CD4-positive, alpha-beta T cell (primary cell): ENCODE measurements around the gene ATIC. TPM values are rescaled to one million over a fixed set of nuclear protein-coding genes. Genes with fewer than 3 reads are reported as not detected.

Experiments
- ATAC-seq: fragments of 200-7000 bp; cut with Tn5 transposase; one replicate; pipeline ENCODE4 v1.10.0; 2022; ENCODE audit warnings: mild to moderate bottlenecking; ENCODE audit not compliant: poor library complexity
- CTCF ChIA-PET: fragments of 350-600 bp; sonication (Branson Sonifier 250); formaldehyde crosslinking; loops from one replicate; lab custom pipeline; 2021; ENCODE audit warnings: antibody characterized with exemption, inconsistent platforms; lab: Charles Lee
- POLR2A ChIA-PET: fragments of 350-600 bp; sonication (Branson Sonifier 250); formaldehyde crosslinking; loops from one replicate; lab custom pipeline; 2021; ENCODE audit warnings: antibody characterized with exemption, inconsistent platforms; lab: Charles Lee
- DNase-seq, 14 experiments: peaks; one replicate each; pipeline ENCODE4 v3.0.0-alpha.2; 2013 to 2020; ENCODE audit warnings: mixed read lengths in 2 of 14
- H3K27ac ChIP-seq, 2 donors: one replicate each; pipeline versions ENCODE4 v1.5.1 to v1.7.0; 2013; ENCODE audit warnings: low read length in 2 of 2, low read depth in 1 of 2, mild to moderate bottlenecking in 1 of 2
- H3K27me3 ChIP-seq, 2 experiments: 1 replicate in 1 of 2; 2 replicates in 1 of 2; pipeline versions ENCODE4 v1.6.1 to v1.7.0; 2013; ENCODE audit warnings: low read length in 2 of 2, control low read depth in 1 of 2, mild to moderate bottlenecking in 1 of 2, moderate library complexity in 1 of 2; ENCODE audit not compliant: insufficient read depth in 2 of 2, control insufficient read depth in 1 of 2
- H3K36me3 ChIP-seq: one replicate; pipeline ENCODE4 v1.6.1; 2013; ENCODE audit warnings: low read length, control low read depth; ENCODE audit not compliant: insufficient read depth
- H3K4me1 ChIP-seq: one replicate; pipeline ENCODE4 v1.6.1; 2013; ENCODE audit warnings: low read length, control low read depth; ENCODE audit not compliant: insufficient read depth
- H3K4me3 ChIP-seq: one replicate; pipeline ENCODE4 v1.5.1; 2013; ENCODE audit warnings: mild to moderate bottlenecking, low read length, moderate library complexity
- H3K9me3 ChIP-seq, 2 experiments: 1 replicate in 1 of 2; 2 replicates in 1 of 2; pipeline versions ENCODE4 v1.6.1 to v1.7.0; 2013; ENCODE audit warnings: low read length in 2 of 2, mild to moderate bottlenecking in 2 of 2, control low read depth in 1 of 2, moderate library complexity in 1 of 2; ENCODE audit not compliant: control insufficient read depth in 1 of 2, insufficient read depth in 1 of 2
- H3K27ac Mint-ChIP-seq: one replicate; pipeline ENCODE4 v1.8.0; 2020; ENCODE audit warnings: mixed read lengths
- H3K27me3 Mint-ChIP-seq: one replicate; pipeline ENCODE4 v1.8.0; 2021; ENCODE audit warnings: mixed read lengths
- H3K36me3 Mint-ChIP-seq: one replicate; pipeline ENCODE4 v1.8.0; 2021; ENCODE audit warnings: low read depth, mixed read lengths
- H3K4me1 Mint-ChIP-seq: one replicate; pipeline ENCODE4 v1.8.0; 2021; ENCODE audit warnings: low read depth, mixed read lengths
- H3K4me3 Mint-ChIP-seq: one replicate; pipeline ENCODE4 v1.8.0; 2020; ENCODE audit warnings: mild to moderate bottlenecking, mixed read lengths
- H3K9me3 Mint-ChIP-seq: one replicate; pipeline ENCODE4 v1.8.0; 2020; ENCODE audit warnings: mixed read lengths
- CTCF ChIP-seq: fragments of 200-600 bp; IDR thresholded peaks from one replicate; pipeline ENCODE4 v1.8.0; 2022; ENCODE audit warnings: antibody characterized with exemption, mild to moderate bottlenecking
- intact Hi-C, 2 experiments: fragments of 100-400 bp; cut with DNase I in 1 of 2; cut with micrococcal nuclease in 1 of 2; formaldehyde crosslinking; loops; one replicate each; pipeline versions ENCODE4 v1.15.1 to v1.9.0; 2023 to 2025; cut with DNase I, micrococcal nuclease
- total RNA-seq, 174 experiments: library from RNA in 2 of 174; stranded (reverse) in 2 of 174; gene quantifications; one replicate each; pipeline ENCODE4 v1.2.3 and lab custom pipeline; 2021 to 2026

Gene ATIC
- total RNA-seq, 2 experiments from 2014 or later: 40.5 to 43.3 TPM

GRCh38 chr2:215324811-215325210 is 13.0 kb downstream of the ATIC start:
- Histone ChIP-seq H3K9me3 (no peaks in the 10 kb centered on the region), H3K4me1 (no peaks in the 10 kb centered on the region), H3K4me3 (no peak overlapping the region), H3K27ac (no peak overlapping the region), H3K27me3 (no peaks in the 10 kb centered on the region), H3K36me3 (peaks cover 67% of the 10 kb centered on the region)
- Mint-ChIP-seq H3K4me1 (peaks cover 39% of the 10 kb centered on the region), H3K27ac (no peak overlapping the region), H3K4me3 (no peak overlapping the region), H3K9me3 (no peaks in the 10 kb centered on the region), H3K36me3 (peaks cover 91% of the 10 kb centered on the region), H3K27me3 (no peaks in the 10 kb centered on the region)
- CTCF ChIA-PET: no interaction called here
- intact Hi-C loops: no loop called here
- POLR2A ChIA-PET: interaction anchor here (1.1 kb wide), 1 partner anchor 12 kb away, joined by 9 read pairs; the partner anchor contains the start of gene ATIC
- TF ChIP-seq CTCF: no peak
- ATAC-seq (no peak), DNase-seq (no peak)

DNA sequence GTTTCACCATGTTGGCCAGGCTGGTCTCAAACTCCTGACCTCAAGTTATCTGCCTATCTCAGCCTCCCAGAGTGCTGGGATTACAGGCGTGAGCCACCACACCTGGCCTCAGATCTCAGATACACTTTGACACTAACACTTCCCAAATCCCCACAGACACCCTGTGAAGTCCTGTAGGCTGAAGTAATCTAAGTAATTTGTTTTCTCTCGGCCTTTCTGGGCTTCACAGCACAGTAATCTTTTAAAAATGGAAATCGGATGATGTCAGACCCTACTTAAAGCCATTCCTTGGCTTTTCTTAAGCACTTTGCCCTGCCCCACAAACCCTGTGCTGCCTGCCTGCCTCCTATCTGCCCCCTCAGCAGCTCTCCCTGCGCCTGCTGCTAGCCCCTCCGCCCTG is 16.2 kb downstream of the ATIC start:
- H3K36me3 ChIP-seq: peaks cover 78% of the 10 kb centered on the region
- H3K27me3 Mint-ChIP-seq: no peaks in the 10 kb centered on the region
- intact Hi-C loops: no loop called here
- ChIA-PET CTCF (no interaction called here), POLR2A (no interaction called here)
- H3K27ac ChIP-seq: no peak overlapping the region
- H3K4me3 ChIP-seq: no peak overlapping the region
- no peaks in the 10 kb centered on the region for H3K4me1 ChIP-seq
- no peak overlapping the region for H3K27ac Mint-ChIP-seq
- H3K9me3 Mint-ChIP-seq: no peaks in the 10 kb centered on the region
- H3K36me3 Mint-ChIP-seq: peaks cover 95% of the 10 kb centered on the region
- no peaks in the 10 kb centered on the region for H3K27me3 ChIP-seq
- no peak for TF ChIP-seq CTCF
- ATAC-seq (no peak), DNase-seq (no peak)
- no peaks in the 10 kb centered on the region for H3K9me3 ChIP-seq
- H3K4me3 Mint-ChIP-seq: no peak overlapping the region
- peaks cover 29% of the 10 kb centered on the region for H3K4me1 Mint-ChIP-seq

- Mint-ChIP-seq H3K27ac (peak overlapping the region; percentile 14), H3K4me1 (peaks cover 9% of the 10 kb centered on the region), H3K27me3 (no peaks in the 10 kb centered on the region), H3K4me3 (no peak overlapping the region), H3K36me3 (peaks cover 93% of the 10 kb centered on the region), H3K9me3 (no peaks in the 10 kb centered on the region)
- intact Hi-C loops: no loop called here
- Histone ChIP-seq H3K4me1 (no peaks in the 10 kb centered on the region), H3K36me3 (peaks cover 79% of the 10 kb centered on the region), H3K27ac (no peak overlapping the region), H3K27me3 (no peaks in the 10 kb centered on the region), H3K4me3 (no peak overlapping the region), H3K9me3 (no peaks in the 10 kb centered on the region)
- ChIA-PET CTCF (no interaction called here), POLR2A (no interaction called here)
- DNase-seq (no peak), ATAC-seq (no peak)
- TF ChIP-seq CTCF: no peak
Measured at GRCh38 chr2:215332872-215333595, 21.2 kb downstream of the ATIC start.
